OCI-LY3 (cell line): ENCODE results near the gene KAZN.

ENCODE experiments used
- CTCF ChIP-seq: fragments of 200-600, 300-600 bp; sonication (generic); IDR thresholded peaks from 2 replicates; pipeline ENCODE4 v1.5.1; 2014; ENCODE audit warnings: antibody characterized with exemption, low read length, low read depth
- EZH2phosphoT487 ChIP-seq: fragments of 200-600 bp; shearing (Covaris generic); IDR thresholded peaks from 2 replicates; pipeline ENCODE4 v1.6.1; 2018; ENCODE audit warnings: antibody characterized with exemption, mixed run types, low read depth

- TF ChIP-seq CTCF (no peak), EZH2phosphoT487 (no peak)
These were observed 127.2 kb downstream of the KAZN start for GRCh38 chr1:14725695-14726094.
